Liver (tissue), 9 donors: ENCODE results near the gene ST6GALNAC4. TPM values are rescaled to one million over a fixed set of nuclear protein-coding genes. Genes with fewer than 3 reads are reported as not detected.

Experiments
- DNase-seq: peaks from one replicate; pipeline ENCODE4 v3.0.0-alpha.2; 2017; ENCODE audit warnings: low spot score
- H3K27ac ChIP-seq, 2 donors: one replicate each; pipeline ENCODE4 v1.7.0; 2013; ENCODE audit warnings: inconsistent platforms in 2 of 2, low read length in 2 of 2, control low read depth in 1 of 2, low read depth in 1 of 2, mild to moderate bottlenecking in 1 of 2
- H3K27me3 ChIP-seq, 4 donors: one replicate each; pipeline versions ENCODE4 v1.6.1 to v1.7.0; 2013; ENCODE audit warnings: low read length in 3 of 4, inconsistent platforms in 1 of 4, mild to moderate bottlenecking in 1 of 4, moderate library complexity in 1 of 4; ENCODE audit not compliant: control insufficient read depth in 4 of 4, insufficient read depth in 4 of 4
- H3K36me3 ChIP-seq, 4 donors: one replicate each; pipeline versions ENCODE4 v1.6.1 to v1.7.0; 2013; ENCODE audit warnings: low read length in 3 of 4, mild to moderate bottlenecking in 3 of 4, low read depth in 1 of 4, moderate library complexity in 1 of 4; ENCODE audit not compliant: control insufficient read depth in 4 of 4, insufficient read depth in 3 of 4
- H3K4me1 ChIP-seq, 4 donors: one replicate each; pipeline versions ENCODE4 v1.6.1 to v1.7.0; 2013; ENCODE audit warnings: low read length in 3 of 4, mild to moderate bottlenecking in 3 of 4, moderate library complexity in 1 of 4; ENCODE audit not compliant: control insufficient read depth in 4 of 4, insufficient read depth in 4 of 4
- H3K4me3 ChIP-seq, 3 donors: one replicate each; pipeline versions ENCODE4 v1.6.1 to v1.7.0; 2013; ENCODE audit warnings: low read length in 3 of 3, control low read depth in 1 of 3, low read depth in 1 of 3, mild to moderate bottlenecking in 1 of 3
- H3K9ac ChIP-seq, 2 donors: one replicate each; pipeline ENCODE4 v1.7.0; 2013; ENCODE audit warnings: low read length in 2 of 2, mild to moderate bottlenecking in 2 of 2, moderate library complexity in 2 of 2, control low read depth in 1 of 2, low read depth in 1 of 2
- H3K9me3 ChIP-seq, 4 donors: one replicate each; pipeline versions ENCODE4 v1.6.1 to v1.7.0; 2013; ENCODE audit warnings: low read length in 3 of 4; ENCODE audit not compliant: control insufficient read depth in 4 of 4
- ATF3 ChIP-seq: IDR thresholded peaks from 2 replicates; pipeline ENCODE4 v1.6.1; 2016; ENCODE audit warnings: antibody characterized with exemption
- CTCF ChIP-seq: fragments of 150-350 bp; IDR thresholded peaks from 2 replicates; pipeline ENCODE4 v1.5.1; 2017; ENCODE audit warnings: improper control_type of control experiment, low read depth, low read length; ENCODE audit not compliant: missing input control
- EGR1 ChIP-seq, 2 donors: IDR thresholded peaks; 2 replicates each; pipeline ENCODE4 v1.6.1; 2016 to 2018; ENCODE audit warnings: antibody characterized with exemption in 2 of 2, low read depth in 2 of 2
- FOXA1 ChIP-seq: IDR thresholded peaks from 2 replicates; pipeline ENCODE4 v1.6.1; 2016; ENCODE audit warnings: antibody characterized with exemption
- FOXA2 ChIP-seq: IDR thresholded peaks from 2 replicates; pipeline ENCODE4 v1.6.1; 2016; ENCODE audit warnings: antibody characterized with exemption
- GABPA ChIP-seq, 2 donors: IDR thresholded peaks in 1 of 2; conservative IDR thresholded peaks in 1 of 2; 2 replicates each; pipeline ENCODE4 v1.6.1; 2016; ENCODE audit warnings: antibody characterized with exemption in 2 of 2, mild to moderate bottlenecking in 1 of 2, moderate library complexity in 1 of 2
- HNF4A ChIP-seq, 2 donors: conservative IDR thresholded peaks; 2 replicates each; pipeline ENCODE4 v1.6.1; 2016; ENCODE audit warnings: antibody characterized with exemption in 2 of 2, mild to moderate bottlenecking in 2 of 2
- HNF4G ChIP-seq: IDR thresholded peaks from 2 replicates; pipeline ENCODE4 v1.6.1; 2016; ENCODE audit warnings: antibody characterized with exemption
- JUND ChIP-seq, 2 donors: IDR thresholded peaks; 2 replicates each; pipeline ENCODE4 v1.6.1; 2016; ENCODE audit warnings: antibody characterized with exemption in 2 of 2
- MAX ChIP-seq: IDR thresholded peaks from 2 replicates; pipeline ENCODE4 v1.6.1; 2016; ENCODE audit warnings: antibody characterized with exemption
- NR2F2 ChIP-seq: IDR thresholded peaks from 2 replicates; pipeline ENCODE4 v1.6.1; 2016; ENCODE audit warnings: antibody characterized with exemption
- RAD21 ChIP-seq, 2 donors: IDR thresholded peaks; 2 replicates each; pipeline ENCODE4 v1.6.1; 2016; ENCODE audit warnings: antibody characterized with exemption in 2 of 2, mild to moderate bottlenecking in 2 of 2
- REST ChIP-seq: IDR thresholded peaks from 2 replicates; pipeline ENCODE4 v1.6.1; 2016; ENCODE audit warnings: antibody characterized with exemption, mild to moderate bottlenecking
- RXRA ChIP-seq, 2 donors: IDR thresholded peaks; 2 replicates each; pipeline ENCODE4 v1.6.1; 2017 to 2018; ENCODE audit warnings: antibody characterized with exemption in 2 of 2, mild to moderate bottlenecking in 1 of 2
- SP1 ChIP-seq: IDR thresholded peaks from 2 replicates; pipeline ENCODE4 v1.6.1; 2018; ENCODE audit warnings: antibody characterized with exemption, mild to moderate bottlenecking
- TAF1 ChIP-seq: conservative IDR thresholded peaks from 2 replicates; pipeline ENCODE4 v1.6.1; 2016; ENCODE audit warnings: antibody characterized with exemption, mild to moderate bottlenecking
- YY1 ChIP-seq: IDR thresholded peaks from 2 replicates; pipeline ENCODE4 v1.6.1; 2016; ENCODE audit warnings: antibody characterized with exemption, mild to moderate bottlenecking
- WGBS: extraction: QIAGEN DNeasy Blood & Tissue Kit; methylation state at CpG from one replicate; pipeline ENCODE4 v1.1.7; 2013; 5-methylcytosine and 5-hydroxymethylcytosine counted together
- polyA plus RNA-seq, 2 donors: library from polyadenylated mRNA; stranded (reverse) in 1 of 2; unstranded in 1 of 2; fragments of 200-250 nt in 1 of 2; fragments of >200 nt in 1 of 2; fragmentation: Nextera tagmentation in 1 of 2; extraction: Ambion mirVana in 1 of 2; gene quantifications; one replicate each; pipeline versions ENCODE4 v1.2.1 to v1.2.3, GENCODE V29; 2013 to 2015
- total RNA-seq, 2 donors: library from RNA; depleted of rRNA; stranded (reverse); fragments of >200 nt; gene quantifications; one replicate each; pipeline ENCODE4 v1.2.3, GENCODE V29; 2014
- TF ChIP-seq, protein P1 (sequence below): IDR thresholded peaks from 2 replicates; pipeline ENCODE4 v1.6.1; 2016; ENCODE audit warnings: antibody characterized with exemption
- donor health status: healthy.
- donor health status: healthy.
- donor health status: healthy.
- donor health status: healthy.
- donor health status: healthy.

Gene ST6GALNAC4
- total and polyA plus RNA-seq, 4 donors, result 2.5 to 83.7 (median 7.5) TPM

DNA sequence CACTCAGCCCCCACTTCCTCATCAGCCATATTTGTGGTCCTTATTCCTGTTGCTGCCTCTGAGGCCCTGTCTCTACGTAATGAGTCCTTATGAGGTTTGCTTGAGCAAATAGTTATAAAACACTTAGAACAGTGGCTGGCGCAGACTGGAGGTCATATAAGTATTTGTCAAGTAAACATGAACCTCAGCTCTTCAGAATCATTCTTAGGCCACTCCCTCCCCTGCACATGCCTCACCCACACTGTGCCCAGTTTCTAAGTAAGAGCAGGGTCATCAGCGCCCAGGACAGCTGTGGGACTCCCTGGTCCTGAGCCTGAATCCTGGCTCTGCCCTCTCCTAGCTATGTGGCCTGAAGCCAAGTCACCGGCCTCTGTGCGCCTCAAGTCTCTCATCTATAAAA is 4.0 kb downstream of the ST6GALNAC4 start:
- TF ChIP-seq RXRA (IDR thresholded peaks at IDR 0.05) (peak in 1 of 2 donors; percentile 26), SP1 (no peak), HNF4G (no peak)
- Histone ChIP-seq H3K27ac (no peak overlapping the region), H3K27me3 (no peaks in the 10 kb centered on the region), H3K4me1 (peaks cover 6 to 28% (median 14%) of the 10 kb centered on the region in 4 donors), H3K9me3 (no peaks in the 10 kb centered on the region), H3K4me3 (no peak overlapping the region), H3K36me3 (peaks cover 0 to 1% (median 0%) of the 10 kb centered on the region in 4 donors), H3K9ac (no peak overlapping the region)
- WGBS, result 53% methylated on average over 5 of the region's 5 CpGs
- DNase-seq, result no peak

GRCh38 chr9:127912296-127912695 is 4.5 kb downstream of the ST6GALNAC4 start:
- DNase-seq, result no peak
- no peak overlapping the region for H3K27ac ChIP-seq
- H3K4me1 ChIP-seq, result peaks cover 6 to 27% (median 14%) of the 10 kb centered on the region in 4 donors
- H3K36me3 ChIP-seq, result peaks cover 0 to 1% (median 0%) of the 10 kb centered on the region in 4 donors
- no peak overlapping the region for H3K4me3 ChIP-seq
- no peak overlapping the region for H3K9ac ChIP-seq
- no peaks in the 10 kb centered on the region for H3K9me3 ChIP-seq
- no peaks in the 10 kb centered on the region for H3K27me3 ChIP-seq
- 92% methylated on average over 31 of the region's 31 CpGs for WGBS
- TF ChIP-seq JUND (IDR thresholded peaks at IDR 0.05) (no peak), NR2F2 (no peak), MAX (no peak), EGR1 (IDR thresholded peaks at IDR 0.05; ENCODE audit: low read depth in 2 of 2) (no peak), FOXA2 (no peak), GABPA (IDR thresholded peaks at IDR 0.05 in 1 of 2, conservative IDR thresholded peaks at IDR 0.05 in 1 of 2) (no peak), REST (no peak), CTCF (no peak), TAF1 (no peak), RAD21 (IDR thresholded peaks at IDR 0.05) (no peak), HNF4G (no peak), RXRA (IDR thresholded peaks at IDR 0.05) (no peak), ATF3 (no peak), FOXA1 (no peak), SP1 (no peak), HNF4A (conservative IDR thresholded peaks at IDR 0.05) (no peak), YY1 (no peak)
- TF ChIP-seq, protein P1, sequence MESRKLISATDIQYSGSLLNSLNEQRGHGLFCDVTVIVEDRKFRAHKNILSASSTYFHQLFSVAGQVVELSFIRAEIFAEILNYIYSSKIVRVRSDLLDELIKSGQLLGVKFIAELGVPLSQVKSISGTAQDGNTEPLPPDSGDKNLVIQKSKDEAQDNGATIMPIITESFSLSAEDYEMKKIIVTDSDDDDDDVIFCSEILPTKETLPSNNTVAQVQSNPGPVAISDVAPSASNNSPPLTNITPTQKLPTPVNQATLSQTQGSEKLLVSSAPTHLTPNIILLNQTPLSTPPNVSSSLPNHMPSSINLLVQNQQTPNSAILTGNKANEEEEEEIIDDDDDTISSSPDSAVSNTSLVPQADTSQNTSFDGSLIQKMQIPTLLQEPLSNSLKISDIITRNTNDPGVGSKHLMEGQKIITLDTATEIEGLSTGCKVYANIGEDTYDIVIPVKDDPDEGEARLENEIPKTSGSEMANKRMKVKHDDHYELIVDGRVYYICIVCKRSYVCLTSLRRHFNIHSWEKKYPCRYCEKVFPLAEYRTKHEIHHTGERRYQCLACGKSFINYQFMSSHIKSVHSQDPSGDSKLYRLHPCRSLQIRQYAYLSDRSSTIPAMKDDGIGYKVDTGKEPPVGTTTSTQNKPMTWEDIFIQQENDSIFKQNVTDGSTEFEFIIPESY, result no peak
